OCI-LY1 (cell line): ENCODE measurements around the gene C11orf98.

ENCODE experiments used
- EZH2 ChIP-seq: fragments of 200-600 bp; sonication (generic), shearing (Covaris generic); IDR thresholded peaks from 2 replicates; pipeline ENCODE4 v1.8.0; 2017; ENCODE audit warnings: borderline replicate concordance, mixed run types, mild to moderate bottlenecking, antibody characterized with exemption, low read length, moderate library complexity, mixed read lengths
- TF ChIP-seq, protein P1 (sequence below): fragments of 200-600 bp; sonication (generic), shearing (Covaris generic); IDR thresholded peaks from 2 replicates; pipeline ENCODE4 v1.5.1; 2017; ENCODE audit warnings: mild to moderate bottlenecking, antibody characterized with exemption, low read length, moderate library complexity, mixed read lengths

DNA sequence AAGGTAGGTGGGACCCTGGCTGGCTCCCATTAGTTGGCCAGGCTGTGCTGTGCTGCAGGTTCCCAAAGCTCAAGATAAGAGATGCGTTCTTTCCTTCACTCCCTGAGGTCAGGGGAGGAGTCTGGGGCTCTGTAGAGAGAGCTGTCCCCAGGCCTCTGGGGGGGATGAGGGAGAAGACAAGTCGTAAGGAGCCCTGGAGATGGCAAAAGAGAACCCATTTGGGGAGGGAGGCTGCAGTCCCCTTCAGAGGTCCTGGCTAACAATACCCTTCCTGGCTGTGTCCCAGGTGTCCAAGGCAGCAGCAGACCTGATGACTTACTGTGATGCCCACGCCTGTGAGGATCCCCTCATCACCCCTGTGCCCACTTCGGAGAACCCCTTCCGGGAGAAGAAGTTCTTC, 43.4 kb upstream of the C11orf98 start:
- TF ChIP-seq, protein P1, sequence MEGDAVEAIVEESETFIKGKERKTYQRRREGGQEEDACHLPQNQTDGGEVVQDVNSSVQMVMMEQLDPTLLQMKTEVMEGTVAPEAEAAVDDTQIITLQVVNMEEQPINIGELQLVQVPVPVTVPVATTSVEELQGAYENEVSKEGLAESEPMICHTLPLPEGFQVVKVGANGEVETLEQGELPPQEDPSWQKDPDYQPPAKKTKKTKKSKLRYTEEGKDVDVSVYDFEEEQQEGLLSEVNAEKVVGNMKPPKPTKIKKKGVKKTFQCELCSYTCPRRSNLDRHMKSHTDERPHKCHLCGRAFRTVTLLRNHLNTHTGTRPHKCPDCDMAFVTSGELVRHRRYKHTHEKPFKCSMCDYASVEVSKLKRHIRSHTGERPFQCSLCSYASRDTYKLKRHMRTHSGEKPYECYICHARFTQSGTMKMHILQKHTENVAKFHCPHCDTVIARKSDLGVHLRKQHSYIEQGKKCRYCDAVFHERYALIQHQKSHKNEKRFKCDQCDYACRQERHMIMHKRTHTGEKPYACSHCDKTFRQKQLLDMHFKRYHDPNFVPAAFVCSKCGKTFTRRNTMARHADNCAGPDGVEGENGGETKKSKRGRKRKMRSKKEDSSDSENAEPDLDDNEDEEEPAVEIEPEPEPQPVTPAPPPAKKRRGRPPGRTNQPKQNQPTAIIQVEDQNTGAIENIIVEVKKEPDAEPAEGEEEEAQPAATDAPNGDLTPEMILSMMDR: no peak
- TF ChIP-seq EZH2: no peak
